IMR-90 (cell line): ENCODE measurements around the gene ITCH. TPM values are rescaled to one million over a fixed set of nuclear protein-coding genes. Genes with fewer than 3 reads are reported as not detected.
"Not testable (repeated sequence)": the region's sequence is repeated elsewhere in the genome, so short reads cannot be mapped to it uniquely, and the experiment has no call there.

Experiments
- ATAC-seq: fragments of 200-7000 bp; cut with Tn5 transposase; 2 replicates; pipeline ENCODE4 v1.9.1; 2020; ENCODE audit warnings: low read depth, mild to moderate bottlenecking, moderate library complexity
- BruUV-seq: library from RNA; stranded (reverse); fragments of 400-500 nt; replicated peaks from 2 replicates; lab custom pipeline; 2021; lab: Mats Ljungman, UMichigan
- CTCF ChIA-PET: fragments of 300-600 bp; formaldehyde crosslinking; extraction: SDS; loops from one replicate; lab custom pipeline; 2021; ENCODE audit warnings: antibody characterized with exemption; lab: Yijun Ruan, JAX
- POLR2A ChIA-PET: fragments of 300-600 bp; sonication (Branson Sonifier 250); formaldehyde crosslinking; loops from one replicate; lab custom pipeline; 2022; ENCODE audit warnings: antibody characterized with exemption; ENCODE audit not compliant: unreplicated experiment; lab: Charles Lee
- DNase-seq: peaks from one replicate; pipeline ENCODE4 v3.0.0; 2013
- H2AFZ ChIP-seq: replicated peaks from 2 replicates; pipeline ENCODE3; 2013; ENCODE audit warnings: low read length, mild to moderate bottlenecking; ENCODE audit not compliant: poor library complexity
- H2AK5ac ChIP-seq: 2 replicates; pipeline ENCODE4 v1.6.1; 2013; ENCODE audit warnings: low read depth, low read length, inconsistent platforms
- H2AK9ac ChIP-seq: replicated peaks from 2 replicates; pipeline ENCODE3; 2013; ENCODE audit warnings: mild to moderate bottlenecking, low read depth, low read length, moderate library complexity; ENCODE audit not compliant: poor library complexity
- H2BK120ac ChIP-seq: 2 replicates; pipeline ENCODE4 v1.6.1; 2013; ENCODE audit warnings: low read depth, low read length, inconsistent platforms
- H2BK15ac ChIP-seq: 3 replicates; pipeline ENCODE4 v1.6.1; 2013; ENCODE audit warnings: low read depth, low read length, inconsistent platforms
- H2BK20ac ChIP-seq: 2 replicates; pipeline ENCODE4 v1.6.1; 2013; ENCODE audit warnings: low read depth, mild to moderate bottlenecking, inconsistent platforms, low read length, moderate library complexity
- H2BK5ac ChIP-seq: 2 replicates; pipeline ENCODE4 v1.6.1; 2013; ENCODE audit warnings: mild to moderate bottlenecking, low read depth, low read length, inconsistent platforms; ENCODE audit not compliant: poor library complexity, severe bottlenecking
- H3K14ac ChIP-seq: replicated peaks from 2 replicates; pipeline ENCODE4 v1.6.1; 2013; ENCODE audit warnings: low read depth, low read length, inconsistent platforms
- H3K18ac ChIP-seq: 2 replicates; pipeline ENCODE4 v1.6.1; 2013; ENCODE audit warnings: low read depth, low read length, control low read depth
- H3K23ac ChIP-seq: 2 replicates; pipeline ENCODE4 v1.6.1; 2013; ENCODE audit warnings: low read depth, low read length, inconsistent platforms
- H3K27ac ChIP-seq: 2 replicates; pipeline ENCODE4 v1.5.1; 2013; ENCODE audit warnings: mild to moderate bottlenecking, control low read depth, low read length; ENCODE audit not compliant: insufficient read depth
- H3K27me3 ChIP-seq: 2 replicates; pipeline ENCODE4 v1.6.1; 2013; ENCODE audit warnings: low read length; ENCODE audit not compliant: control insufficient read depth, insufficient read depth
- H3K36me3 ChIP-seq: 2 replicates; pipeline ENCODE4 v1.6.1; 2013; ENCODE audit warnings: low read length, mixed read lengths; ENCODE audit not compliant: control insufficient read depth, insufficient read depth
- H3K4ac ChIP-seq: 2 replicates; pipeline ENCODE4 v1.6.1; 2013; ENCODE audit warnings: low read depth, low read length, inconsistent platforms
- H3K4me1 ChIP-seq: 2 replicates; pipeline ENCODE4 v1.6.1; 2013; ENCODE audit warnings: low read length, mixed read lengths; ENCODE audit not compliant: control insufficient read depth, insufficient read depth
- H3K4me2 ChIP-seq: 2 replicates; pipeline ENCODE4 v1.6.1; 2013; ENCODE audit warnings: low read depth, mild to moderate bottlenecking, control low read depth, low read length, moderate library complexity
- H3K4me3 ChIP-seq: 2 replicates; pipeline ENCODE4 v1.5.1; 2013; ENCODE audit warnings: low read depth, mild to moderate bottlenecking, control low read depth, low read length, moderate library complexity; ENCODE audit not compliant: insufficient read depth
- H3K56ac ChIP-seq: 2 replicates; pipeline ENCODE4 v1.6.1; 2013; ENCODE audit warnings: low read length, inconsistent platforms; ENCODE audit not compliant: insufficient read depth; ENCODE audit errors: extremely low read depth
- H3K79me1 ChIP-seq, 2 experiments: 2 replicates each; pipeline ENCODE4 v1.6.1; 2013; ENCODE audit warnings: low read length in 2 of 2, inconsistent platforms in 1 of 2, low read depth in 1 of 2
- H3K9ac ChIP-seq: 2 replicates; pipeline ENCODE4 v1.6.1; 2013; ENCODE audit warnings: low read depth, low read length, control low read depth
- H3K9me1 ChIP-seq: 2 replicates; pipeline ENCODE4 v1.6.1; 2013; ENCODE audit warnings: low read length, inconsistent platforms; ENCODE audit not compliant: insufficient read depth
- H3K9me3 ChIP-seq: 2 replicates; pipeline ENCODE4 v1.6.1; 2013; ENCODE audit warnings: low read length; ENCODE audit not compliant: control insufficient read depth, insufficient read depth
- H4K20me1 ChIP-seq: 2 replicates; pipeline ENCODE4 v1.6.1; 2013; ENCODE audit warnings: low read length, inconsistent platforms; ENCODE audit not compliant: insufficient read depth
- H4K5ac ChIP-seq: 2 replicates; pipeline ENCODE4 v1.6.1; 2013; ENCODE audit warnings: mild to moderate bottlenecking, low read depth, low read length, control low read depth
- H4K8ac ChIP-seq, 2 experiments: 2 replicates each; pipeline ENCODE4 v1.6.1; 2013; ENCODE audit warnings: low read depth in 2 of 2, low read length in 2 of 2, control low read depth in 1 of 2, inconsistent platforms in 1 of 2
- H4K91ac ChIP-seq: 2 replicates; pipeline ENCODE4 v1.6.1; 2013; ENCODE audit warnings: low read depth, low read length, inconsistent platforms; ENCODE audit not compliant: insufficient read depth
- MXI1 ChIP-seq: IDR thresholded peaks from 2 replicates; pipeline ENCODE4 v1.6.1; 2012; ENCODE audit warnings: low read depth, mild to moderate bottlenecking, low read length, moderate library complexity, borderline replicate concordance
- WGBS, 2 experiments: methylation state at CpG; one replicate each; pipeline versions ENCODE4 v1.1.5 to v1.1.7; 2013; ENCODE audit warnings: missing lambda C conversion rate in 2 of 2; ENCODE audit not compliant: insufficient read length in 1 of 2; ENCODE audit errors: extremely low coverage in 2 of 2; 5-methylcytosine and 5-hydroxymethylcytosine counted together
- dilution Hi-C: fragments of 300-500 bp; cut with HindIII; formaldehyde crosslinking; loops from one replicate; pipeline ENCODE4 v1.14.3; 2018; ENCODE audit warnings: low sequenced_read_pairs; ENCODE audit not compliant: unreplicated experiment
- in situ Hi-C: fragments of 300-500 bp; cut with MboI; formaldehyde crosslinking; loops from 3 replicates; pipeline ENCODE4 v1.14.3; 2019; ENCODE audit warnings: low sequenced_read_pairs, inconsistent platforms, mixed read lengths
- intact Hi-C: fragments of 100-400 bp; cut with micrococcal nuclease; formaldehyde crosslinking; loops from 2 replicates; pipeline ENCODE4 v1.10.0; 2022
- polyA plus RNA-seq, 3 experiments: library from polyadenylated mRNA; depleted of rRNA; stranded (reverse); fragments of >200 nt; gene quantifications; 2 replicates each; pipeline ENCODE4 v1.2.3, GENCODE V29; 2012; ENCODE audit warnings: low replicate concordance in 1 of 3
- total RNA-seq: library from RNA; depleted of rRNA; stranded (reverse); fragments of >200 nt; gene quantifications from 2 replicates; pipeline ENCODE4 v1.2.3, GENCODE V29; 2012
- TF ChIP-seq, protein P1 (sequence below): conservative IDR thresholded peaks from 2 replicates; pipeline ENCODE4 v1.5.1; 2012; ENCODE audit warnings: mild to moderate bottlenecking, low read depth, low read length, improper control_type of control experiment

ITCH gene
- total and polyA plus RNA-seq, 2 of the 4 experiments (the other 2 are of a cell fraction) = 12.7 to 94.6 TPM

DNA sequence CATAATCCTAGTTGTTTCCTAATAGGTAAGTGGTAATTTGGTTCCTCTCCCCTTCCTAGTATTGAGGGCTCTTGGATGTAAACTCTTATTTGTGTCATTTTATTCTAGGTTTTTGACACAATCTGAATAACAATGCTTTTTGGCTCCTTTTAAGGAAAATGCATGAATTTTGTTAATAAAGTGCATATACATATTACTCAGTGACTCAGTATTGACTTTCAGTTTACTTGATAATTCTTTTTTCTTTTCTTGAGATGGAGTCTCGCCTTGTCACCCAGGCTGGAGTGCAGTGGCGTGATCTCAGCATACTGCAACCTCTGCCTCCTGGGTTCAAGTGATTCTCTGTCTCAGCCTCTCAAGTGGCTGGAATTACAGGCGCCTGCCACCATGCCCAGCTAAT lies 19.1 kb downstream of the ITCH start:
- H3K9ac ChIP-seq = no peak overlapping the region
- ChIA-PET POLR2A (interaction anchor here (0.6 kb wide), 1 partner anchor 30 kb away, joined by 3 read pairs; no protein-coding TSS in a partner anchor), CTCF (no interaction called here)
- intact Hi-C loops = no loop called here
- dilution Hi-C loops = no loop called here
- H3K79me1 ChIP-seq = peaks cover 17 to 52% of the 10 kb centered on the region in 2 experiments
- H4K20me1 ChIP-seq = peaks cover 86% of the 10 kb centered on the region
- no peak overlapping the region for H3K56ac ChIP-seq
- H3K9me3 ChIP-seq = no peaks in the 10 kb centered on the region
- H2AK9ac ChIP-seq = no peak overlapping the region
- no peak overlapping the region for H4K91ac ChIP-seq
- H3K18ac ChIP-seq = no peak overlapping the region
- WGBS, 2 experiments = no CpG with 5 or more reads among the region's 3 CpGs
- peaks cover 16% of the 10 kb centered on the region for H3K36me3 ChIP-seq
- peaks cover 10% of the 10 kb centered on the region; the same call in 1 of the 2 replicates for H3K9me1 ChIP-seq
- no peak overlapping the region for H4K8ac ChIP-seq
- H3K14ac ChIP-seq = no peak overlapping the region
- H2BK20ac ChIP-seq = no peak overlapping the region
- no peak for TF ChIP-seq MXI1
- TF ChIP-seq, protein P1, sequence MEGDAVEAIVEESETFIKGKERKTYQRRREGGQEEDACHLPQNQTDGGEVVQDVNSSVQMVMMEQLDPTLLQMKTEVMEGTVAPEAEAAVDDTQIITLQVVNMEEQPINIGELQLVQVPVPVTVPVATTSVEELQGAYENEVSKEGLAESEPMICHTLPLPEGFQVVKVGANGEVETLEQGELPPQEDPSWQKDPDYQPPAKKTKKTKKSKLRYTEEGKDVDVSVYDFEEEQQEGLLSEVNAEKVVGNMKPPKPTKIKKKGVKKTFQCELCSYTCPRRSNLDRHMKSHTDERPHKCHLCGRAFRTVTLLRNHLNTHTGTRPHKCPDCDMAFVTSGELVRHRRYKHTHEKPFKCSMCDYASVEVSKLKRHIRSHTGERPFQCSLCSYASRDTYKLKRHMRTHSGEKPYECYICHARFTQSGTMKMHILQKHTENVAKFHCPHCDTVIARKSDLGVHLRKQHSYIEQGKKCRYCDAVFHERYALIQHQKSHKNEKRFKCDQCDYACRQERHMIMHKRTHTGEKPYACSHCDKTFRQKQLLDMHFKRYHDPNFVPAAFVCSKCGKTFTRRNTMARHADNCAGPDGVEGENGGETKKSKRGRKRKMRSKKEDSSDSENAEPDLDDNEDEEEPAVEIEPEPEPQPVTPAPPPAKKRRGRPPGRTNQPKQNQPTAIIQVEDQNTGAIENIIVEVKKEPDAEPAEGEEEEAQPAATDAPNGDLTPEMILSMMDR = no peak
- ATAC-seq (no peak), DNase-seq (no peak)
- H2BK120ac ChIP-seq = no peak overlapping the region
- H3K4me2 ChIP-seq = no peak overlapping the region
- H2BK15ac ChIP-seq = no peak overlapping the region
- H3K27ac ChIP-seq = no peak overlapping the region
- in situ Hi-C loops = no loop called here
- no peak overlapping the region for H3K4me3 ChIP-seq
- H2AK5ac ChIP-seq = no peak overlapping the region
- H3K4ac ChIP-seq = no peak overlapping the region
- no TSS peak for BruUV-seq
- H2BK5ac ChIP-seq = no peak overlapping the region
- no peak overlapping the region for H3K23ac ChIP-seq
- no peaks in the 10 kb centered on the region for H3K27me3 ChIP-seq
- H3K4me1 ChIP-seq = peaks cover 5% of the 10 kb centered on the region
- H4K5ac ChIP-seq = no peak overlapping the region
- no peak overlapping the region for H2AFZ ChIP-seq

DNA sequence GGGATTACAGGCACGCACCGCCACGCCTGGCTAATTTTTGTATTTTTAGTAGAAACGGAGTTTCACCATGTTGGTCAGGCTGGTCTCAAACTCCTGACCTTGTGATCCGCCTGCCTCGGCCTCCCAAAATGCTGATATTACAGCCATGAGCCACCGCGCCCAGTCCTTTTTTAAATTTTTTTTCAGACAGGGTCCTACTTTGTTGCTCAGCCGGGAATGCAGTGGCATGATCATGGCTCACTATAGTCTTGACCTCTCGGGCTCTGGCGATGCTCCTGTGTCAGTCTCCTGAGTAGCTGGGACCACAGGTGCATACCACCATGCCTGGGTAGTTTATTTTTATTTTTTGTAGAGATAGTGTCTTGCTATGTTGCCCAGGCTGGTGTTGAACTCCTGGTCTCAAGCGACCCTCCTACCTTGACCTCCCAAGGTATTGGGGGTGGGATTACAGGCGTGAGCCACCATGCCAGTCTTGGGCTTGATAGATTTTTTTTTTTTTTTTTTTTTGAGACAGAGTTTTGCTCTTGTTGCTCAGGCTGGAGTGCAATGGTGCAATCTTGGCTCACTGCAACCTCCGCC lies 19.9 kb downstream of the ITCH start:
- H2BK120ac ChIP-seq, H3K9me3 ChIP-seq, H2AK9ac ChIP-seq, H3K9ac ChIP-seq, H3K4me2 ChIP-seq, in situ Hi-C loops, intact Hi-C loops, H3K23ac ChIP-seq, H3K9me1 ChIP-seq, H3K4me1 ChIP-seq, dilution Hi-C loops, H4K8ac ChIP-seq, CTCF ChIA-PET, H2BK20ac ChIP-seq, H3K4me3 ChIP-seq, H2AFZ ChIP-seq, H4K91ac ChIP-seq, H3K14ac ChIP-seq, H2BK15ac ChIP-seq, H4K5ac ChIP-seq, H3K4ac ChIP-seq, H2BK5ac ChIP-seq, BruUV-seq, H3K56ac ChIP-seq, H2AK5ac ChIP-seq, H3K27me3 ChIP-seq, H3K27ac ChIP-seq, ATAC-seq, DNase-seq, H3K18ac ChIP-seq: not testable (repeated sequence)
- POLR2A ChIA-PET = interaction anchor here (0.6 kb wide), 1 partner anchor 29 kb away, joined by 3 read pairs; no protein-coding TSS in a partner anchor
- peaks cover 87% of the 10 kb centered on the region for H4K20me1 ChIP-seq
- WGBS, 2 experiments = 100% methylated on average over 4 of the region's 14 CpGs; no CpG with 5 or more reads in 1 of the 2 experiments
- H3K79me1 ChIP-seq = peaks cover 15 to 55% of the 10 kb centered on the region in 2 experiments
- peaks cover 12% of the 10 kb centered on the region for H3K36me3 ChIP-seq
